Smooth muscle cell (in vitro differentiated cells): Measurements from ENCODE around the gene TAF4. TPM values are rescaled to one million over a fixed set of nuclear protein-coding genes. Genes with fewer than 3 reads are reported as not detected.
"Not testable (repeated sequence)": the region's sequence is repeated elsewhere in the genome, so short reads cannot be mapped to it uniquely, and the experiment has no call there.

Experiments used
- DNase-seq: peaks from one replicate; lab custom pipeline; 2025; ENCODE audit not compliant: unreplicated experiment; lab: John Stamatoyannopoulos, UW
- H2AFZ ChIP-seq: fragments of 200-600 bp; sonication (generic); 2 replicates; pipeline ENCODE4 v1.6.0; 2016; ENCODE audit warnings: antibody characterized with exemption, low read depth, mild to moderate bottlenecking
- H3F3A ChIP-seq: fragments of 200-600 bp; sonication (generic); 2 replicates; pipeline ENCODE4 v1.6.0; 2017; ENCODE audit warnings: antibody characterized with exemption, low read depth
- H3K27ac ChIP-seq: fragments of 200-600 bp; sonication (generic); 2 replicates; pipeline ENCODE4 v1.5.1; 2016; ENCODE audit warnings: low read depth, mild to moderate bottlenecking
- H3K27me3 ChIP-seq: fragments of 200-600 bp; sonication (generic); 2 replicates; pipeline ENCODE4 v1.6.1; 2016; ENCODE audit warnings: low read depth, mild to moderate bottlenecking
- H3K36me3 ChIP-seq: fragments of 200-600 bp; sonication (generic); 2 replicates; pipeline ENCODE4 v1.5.1; 2016; ENCODE audit warnings: low read depth
- H3K4me1 ChIP-seq: fragments of 200-600 bp; sonication (generic); 2 replicates; pipeline ENCODE4 v1.5.1; 2016; ENCODE audit warnings: low read depth
- H3K4me2 ChIP-seq: fragments of 200-600 bp; sonication (generic); 2 replicates; pipeline ENCODE4 v1.6.0; 2016; ENCODE audit warnings: mild to moderate bottlenecking
- H3K4me3 ChIP-seq: fragments of 200-600 bp; sonication (generic); 2 replicates; pipeline ENCODE4 v1.5.1; 2016; ENCODE audit warnings: mild to moderate bottlenecking
- H3K79me2 ChIP-seq: fragments of 200-600 bp; sonication (generic); 2 replicates; pipeline ENCODE4 v1.6.0; 2016; ENCODE audit warnings: low read depth, mild to moderate bottlenecking
- H3K9ac ChIP-seq: fragments of 200-600 bp; sonication (generic); 2 replicates; pipeline ENCODE4 v1.6.0; 2016; ENCODE audit warnings: low read depth
- H3K9me3 ChIP-seq: fragments of 200-600 bp; sonication (generic); replicated peaks from 2 replicates; pipeline ENCODE4 v1.5.1; 2016; ENCODE audit warnings: low read depth
- H4K20me1 ChIP-seq: fragments of 200-600 bp; sonication (generic); 2 replicates; pipeline ENCODE4 v1.6.0; 2016; ENCODE audit warnings: low read depth
- WGBS: methylation state at CpG from one replicate; pipeline ENCODE4 v1.1.7; 2016; ENCODE audit warnings: low lambda C conversion rate; 5-methylcytosine and 5-hydroxymethylcytosine counted together
- polyA plus RNA-seq: library from polyadenylated mRNA; unstranded; fragments of >200 nt; fragmentation: Nextera tagmentation; extraction: Ambion mirVana; gene quantifications from 2 replicates; pipeline ENCODE4 v1.2.1, GENCODE V29; 2016
- total RNA-seq: library from RNA; depleted of rRNA; stranded (reverse); fragments of >200 nt; gene quantifications from 2 replicates; pipeline ENCODE4 v1.2.3, GENCODE V29; 2014
- TF ChIP-seq, protein P1 (sequence below): fragments of 200-600 bp; sonication (generic); IDR thresholded peaks from 2 replicates; pipeline ENCODE4 v1.5.1; 2017; ENCODE audit warnings: borderline replicate concordance, mild to moderate bottlenecking, antibody characterized with exemption; ENCODE audit not compliant: insufficient read depth, poor library complexity, severe bottlenecking

The TAF4 gene
- total and polyA plus RNA-seq, 2 experiments from 2014 or later, result 0.67 to 8.5 TPM

DNA sequence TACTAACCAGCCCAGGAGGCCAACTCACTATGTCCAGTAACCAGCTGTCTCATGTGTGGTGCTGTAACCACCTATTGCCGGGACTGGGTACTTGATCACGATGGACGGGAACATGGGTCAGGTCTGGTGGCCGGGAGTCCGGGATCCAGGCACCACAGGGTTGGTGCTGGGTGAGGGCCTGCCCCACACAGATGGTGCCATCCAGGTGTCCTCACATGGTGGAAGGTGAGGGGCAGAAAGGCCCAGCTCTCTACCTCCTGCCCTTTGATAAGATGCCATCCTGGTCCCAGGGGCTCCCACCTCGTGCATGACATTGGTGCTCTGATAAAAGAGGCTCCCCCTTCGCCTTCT, 116.3 kb downstream of the TAF4 start:
- Histone ChIP-seq H3K27ac (no peak overlapping the region), H3K4me2 (no peak overlapping the region), H3K79me2 (no peaks in the 10 kb centered on the region), H3K27me3 (no peaks in the 10 kb centered on the region), H3K4me3 (no peak overlapping the region), H3F3A (no peaks in the 10 kb centered on the region), H2AFZ (no peak overlapping the region), H3K36me3 (no peaks in the 10 kb centered on the region), H3K9ac (no peak overlapping the region), H3K9me3 (no peaks in the 10 kb centered on the region), H4K20me1 (no peaks in the 10 kb centered on the region), H3K4me1 (no peaks in the 10 kb centered on the region)
- no peak for DNase-seq
- WGBS, result 98% methylated on average over 7 of the region's 7 CpGs
- TF ChIP-seq, protein P1, sequence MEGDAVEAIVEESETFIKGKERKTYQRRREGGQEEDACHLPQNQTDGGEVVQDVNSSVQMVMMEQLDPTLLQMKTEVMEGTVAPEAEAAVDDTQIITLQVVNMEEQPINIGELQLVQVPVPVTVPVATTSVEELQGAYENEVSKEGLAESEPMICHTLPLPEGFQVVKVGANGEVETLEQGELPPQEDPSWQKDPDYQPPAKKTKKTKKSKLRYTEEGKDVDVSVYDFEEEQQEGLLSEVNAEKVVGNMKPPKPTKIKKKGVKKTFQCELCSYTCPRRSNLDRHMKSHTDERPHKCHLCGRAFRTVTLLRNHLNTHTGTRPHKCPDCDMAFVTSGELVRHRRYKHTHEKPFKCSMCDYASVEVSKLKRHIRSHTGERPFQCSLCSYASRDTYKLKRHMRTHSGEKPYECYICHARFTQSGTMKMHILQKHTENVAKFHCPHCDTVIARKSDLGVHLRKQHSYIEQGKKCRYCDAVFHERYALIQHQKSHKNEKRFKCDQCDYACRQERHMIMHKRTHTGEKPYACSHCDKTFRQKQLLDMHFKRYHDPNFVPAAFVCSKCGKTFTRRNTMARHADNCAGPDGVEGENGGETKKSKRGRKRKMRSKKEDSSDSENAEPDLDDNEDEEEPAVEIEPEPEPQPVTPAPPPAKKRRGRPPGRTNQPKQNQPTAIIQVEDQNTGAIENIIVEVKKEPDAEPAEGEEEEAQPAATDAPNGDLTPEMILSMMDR, result no peak

- Histone ChIP-seq H3K4me2 (no peak overlapping the region), H3K36me3 (no peaks in the 10 kb centered on the region), H3K9ac (no peak overlapping the region), H3F3A (no peaks in the 10 kb centered on the region), H3K27me3 (no peaks in the 10 kb centered on the region), H3K9me3 (no peaks in the 10 kb centered on the region), H3K79me2 (no peaks in the 10 kb centered on the region), H3K4me1 (no peaks in the 10 kb centered on the region), H4K20me1 (no peaks in the 10 kb centered on the region), H2AFZ (no peak overlapping the region), H3K4me3 (no peak overlapping the region), H3K27ac (no peak overlapping the region)
- TF ChIP-seq, protein P1, result no peak
- no peak for DNase-seq
- 90% methylated on average over 22 of the region's 22 CpGs for WGBS
Observed at GRCh38 chr20:61948586-61949362, 116.9 kb downstream of the TAF4 start.

DNA sequence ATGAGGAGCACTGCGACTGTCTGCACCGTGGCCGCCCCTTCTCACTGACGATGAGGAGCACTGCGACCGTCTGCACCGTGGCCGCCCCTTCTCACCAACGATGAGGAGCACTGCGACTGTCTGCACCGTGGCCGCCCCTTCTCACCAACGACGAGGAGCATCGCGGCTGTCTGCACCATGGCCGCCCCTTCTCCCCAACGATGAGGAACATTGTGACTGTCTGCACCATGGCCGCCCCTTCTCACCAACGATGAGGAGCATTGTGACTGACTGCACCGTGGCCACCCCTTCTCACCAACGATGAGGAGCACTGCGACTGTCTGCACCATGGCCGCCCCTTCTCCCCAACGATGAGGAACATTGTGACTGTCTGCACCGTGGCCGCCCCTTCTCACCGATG, 117.6 kb downstream of the TAF4 start:
- not testable (repeated sequence) for H3K4me1 ChIP-seq, H3K9ac ChIP-seq, H3K4me2 ChIP-seq, DNase-seq, H4K20me1 ChIP-seq, H3K4me3 ChIP-seq, H3K36me3 ChIP-seq, H3K9me3 ChIP-seq, H3K27ac ChIP-seq, H2AFZ ChIP-seq, H3K79me2 ChIP-seq, H3F3A ChIP-seq, H3K27me3 ChIP-seq
- WGBS, result 86% methylated on average over 28 of the region's 28 CpGs

DNA sequence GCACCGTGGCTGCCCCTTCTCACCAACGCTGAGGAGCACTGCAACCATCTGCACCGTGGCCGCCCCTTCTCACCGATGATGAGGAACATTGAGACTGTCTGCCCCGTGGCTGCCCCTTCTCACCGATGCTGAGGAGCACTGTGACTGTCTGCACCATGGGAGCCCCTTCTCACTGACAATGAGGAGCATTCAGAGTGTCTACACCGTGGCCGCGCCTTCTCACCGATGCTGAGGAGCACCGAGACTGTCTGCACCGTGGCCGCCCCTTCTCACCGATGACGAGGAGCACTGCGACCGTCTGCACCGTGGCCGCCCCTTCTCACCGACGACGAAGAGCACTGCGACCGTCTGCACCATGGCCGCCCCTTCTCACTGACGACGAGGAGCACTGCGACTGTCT, 120.2 kb downstream of the TAF4 start:
- H3K9ac ChIP-seq, H3K4me2 ChIP-seq, H3K27ac ChIP-seq, H3F3A ChIP-seq, H3K4me3 ChIP-seq, H3K27me3 ChIP-seq, H3K4me1 ChIP-seq, H4K20me1 ChIP-seq, H2AFZ ChIP-seq, H3K9me3 ChIP-seq, H3K36me3 ChIP-seq, DNase-seq, H3K79me2 ChIP-seq: not testable (repeated sequence)
- 95% methylated on average over 28 of the region's 29 CpGs for WGBS

DNA sequence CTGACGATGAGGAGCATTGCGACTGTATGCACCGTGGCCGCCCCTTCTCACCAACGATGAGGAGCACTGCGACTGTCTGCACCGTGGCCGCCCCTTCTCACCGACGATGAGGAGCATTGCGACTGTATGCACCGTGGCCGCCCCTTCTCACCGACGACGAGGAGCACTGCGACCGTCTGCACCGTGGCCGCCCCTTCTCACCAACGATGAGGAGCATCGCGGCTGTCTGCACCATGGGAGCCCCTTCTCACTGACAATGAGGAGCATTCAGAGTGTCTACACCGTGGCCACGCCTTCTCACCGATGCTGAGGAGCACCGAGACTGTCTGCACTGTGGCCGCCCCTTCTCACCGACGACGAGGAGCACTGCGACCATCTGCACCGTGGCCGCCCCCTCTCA, 120.7 kb downstream of the TAF4 start:
- H3K4me2 ChIP-seq, result not testable (repeated sequence)

More for the DNA sequence above, 120.7 kb downstream of the TAF4 start:
- 83% methylated on average over 20 of the region's 34 CpGs for WGBS
- H3K36me3 ChIP-seq, H3K4me1 ChIP-seq, DNase-seq, H3K9me3 ChIP-seq, H2AFZ ChIP-seq, H4K20me1 ChIP-seq, H3K9ac ChIP-seq, H3K27me3 ChIP-seq, H3F3A ChIP-seq, H3K4me3 ChIP-seq, H3K27ac ChIP-seq, H3K79me2 ChIP-seq: not testable (repeated sequence)
